ENCODE data around the gene TNFSF9. TPM values are rescaled to one million over a fixed set of nuclear protein-coding genes. Genes with fewer than 3 reads are reported as not detected.

TNFSF9 gene
- total RNA-seq, 1 donor from 2014 or later: 1.6 TPM

DNA sequence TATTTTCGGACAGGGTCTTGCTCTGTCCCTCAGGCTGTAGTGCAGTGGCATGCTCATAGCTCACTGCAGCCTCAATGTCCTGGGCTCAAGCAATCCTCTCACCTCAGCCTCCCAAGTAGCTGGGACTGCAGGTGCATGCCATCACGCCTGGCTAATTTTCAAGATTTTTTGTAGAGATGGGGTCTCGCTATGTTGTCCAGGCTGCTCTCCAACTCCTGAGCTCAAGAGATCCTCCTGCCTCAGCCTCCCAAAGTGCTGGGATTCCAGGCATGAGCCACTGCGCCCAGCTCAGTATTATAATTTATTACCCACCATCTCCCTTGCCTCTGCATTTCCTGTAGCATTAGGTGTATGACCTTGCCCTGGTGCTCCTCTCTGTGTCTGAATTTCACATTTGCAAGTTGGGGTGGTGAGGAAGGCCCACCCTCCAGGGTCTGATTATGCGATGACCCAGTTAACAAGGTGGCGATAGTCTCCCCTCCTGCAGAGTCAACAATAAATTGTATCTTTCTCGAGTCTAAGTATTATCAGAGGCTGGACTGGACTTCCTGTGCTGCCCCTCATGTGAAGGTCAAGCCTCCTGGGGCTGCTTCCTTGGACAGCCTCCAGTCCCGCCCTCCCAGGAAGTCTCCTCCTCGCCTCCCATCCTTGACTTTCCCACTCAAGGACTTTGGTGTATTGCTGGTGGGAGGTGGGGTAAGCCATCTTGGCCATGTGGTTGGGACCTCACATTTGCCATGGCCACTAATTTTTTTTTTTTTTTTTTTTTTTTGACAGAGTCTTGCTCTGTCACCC is 27.2 kb upstream of the TNFSF9 start:
- intact Hi-C loops (cut with micrococcal nuclease): loop anchor here (2.0 to 10.0 kb wide), 3 partner anchors 23 to 79 kb away; partner anchors contain the start of genes DENND1C and KHSRP

DNA sequence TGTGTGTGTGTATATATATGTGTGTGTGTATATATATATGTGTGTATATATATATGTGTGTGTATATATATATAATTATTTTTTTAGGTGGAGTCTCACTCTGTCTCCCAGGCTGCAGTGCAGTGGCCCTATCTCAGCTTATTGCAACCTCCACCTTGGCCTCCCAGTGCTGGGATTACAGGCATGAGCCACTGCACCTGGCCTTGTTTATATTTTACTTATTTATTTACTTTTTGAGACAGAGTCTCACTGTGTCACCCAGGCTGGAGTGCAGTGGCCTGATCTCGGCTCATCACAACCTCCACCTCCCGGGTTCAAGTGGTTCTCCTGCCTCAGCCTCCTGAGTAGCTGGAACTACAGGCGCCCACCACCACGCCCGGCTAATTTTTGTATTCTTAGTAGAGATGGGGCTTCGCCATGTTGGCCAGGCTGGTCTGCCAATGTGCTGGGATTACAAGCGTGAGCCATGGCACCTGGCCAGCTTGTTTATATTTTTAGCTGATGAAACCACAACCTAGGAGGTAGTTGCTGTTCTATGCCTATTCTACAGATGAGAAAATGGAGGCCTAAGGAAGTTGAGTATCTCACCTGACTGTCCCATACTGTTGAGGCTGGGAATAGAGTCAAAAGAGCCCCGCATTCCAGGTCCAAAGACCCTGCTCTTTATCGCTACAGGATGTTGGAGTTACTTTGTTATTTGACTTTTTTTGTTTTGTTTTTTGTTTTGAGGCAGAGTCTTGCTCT is 22.6 kb upstream of the TNFSF9 start:
- intact Hi-C loops (cut with micrococcal nuclease): loop anchor here (10.0 kb wide), 1 partner anchor 83 kb away; the partner anchor contains the start of gene KHSRP

DNA sequence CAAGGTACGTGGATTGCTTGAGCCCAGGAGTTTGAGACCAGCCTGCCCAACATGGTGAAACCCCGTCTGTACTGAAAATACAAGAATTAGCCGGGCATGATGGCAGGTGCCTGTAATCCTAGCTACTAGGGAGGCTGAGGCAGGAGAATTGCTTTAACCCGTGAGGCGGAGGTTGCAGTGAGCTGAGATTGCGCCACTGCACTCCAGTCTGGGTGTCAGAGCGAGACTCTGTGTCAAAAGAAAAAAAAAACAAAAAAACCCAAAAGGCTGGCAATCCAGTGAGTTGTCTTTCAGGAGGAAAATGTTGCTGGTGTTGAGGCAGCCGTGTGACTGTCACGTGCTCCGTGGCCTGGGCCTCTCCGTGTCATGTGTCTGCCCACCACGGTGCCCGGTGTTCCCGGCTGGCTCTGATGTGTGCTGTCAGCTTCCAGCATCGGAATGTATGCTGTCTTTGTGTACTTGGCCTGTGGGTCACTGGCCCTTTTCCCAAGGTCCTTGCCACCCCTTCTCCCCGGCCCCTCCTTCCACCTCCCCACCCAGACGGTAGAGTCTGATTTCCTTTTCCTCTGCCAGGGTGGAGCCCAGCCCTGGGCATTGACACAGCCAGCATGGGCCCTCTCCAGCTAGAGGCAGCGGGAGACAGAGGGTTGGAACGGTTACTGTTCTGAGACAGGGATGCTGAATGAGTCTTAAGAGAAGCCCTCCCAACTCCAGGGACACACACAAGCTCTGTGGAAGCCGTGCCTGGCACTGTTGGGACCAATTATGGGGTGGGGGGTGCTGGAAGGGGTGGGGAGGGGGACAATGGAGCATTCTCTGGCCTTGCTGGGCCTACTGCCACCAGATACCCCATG is 21.5 kb upstream of the TNFSF9 start:
- intact Hi-C loops (cut with micrococcal nuclease): loop anchor here (10.0 kb wide), 1 partner anchor 85 kb away; the partner anchor contains the start of gene KHSRP

DNA sequence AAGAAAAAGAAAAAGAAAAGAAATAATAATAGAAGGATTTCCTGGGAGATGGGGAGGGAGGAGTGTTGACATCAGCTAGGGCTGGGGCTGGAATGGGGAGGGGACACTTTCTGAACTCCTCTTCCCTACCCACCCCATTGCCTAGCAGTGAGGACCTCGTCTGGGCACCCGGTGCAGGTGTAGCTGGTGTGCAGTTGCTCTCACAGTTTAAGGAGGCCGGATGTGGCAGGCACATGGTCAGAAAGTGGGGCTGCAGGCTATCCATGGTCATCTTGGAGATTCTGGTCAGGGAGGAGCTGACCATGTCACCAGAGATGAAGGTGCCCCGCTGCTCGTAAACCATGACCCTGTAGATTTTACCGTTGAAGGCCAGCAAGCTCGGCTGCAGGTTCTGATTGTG is 20.2 kb upstream of the TNFSF9 start:
- intact Hi-C loops (cut with micrococcal nuclease): no loop called here

DNA sequence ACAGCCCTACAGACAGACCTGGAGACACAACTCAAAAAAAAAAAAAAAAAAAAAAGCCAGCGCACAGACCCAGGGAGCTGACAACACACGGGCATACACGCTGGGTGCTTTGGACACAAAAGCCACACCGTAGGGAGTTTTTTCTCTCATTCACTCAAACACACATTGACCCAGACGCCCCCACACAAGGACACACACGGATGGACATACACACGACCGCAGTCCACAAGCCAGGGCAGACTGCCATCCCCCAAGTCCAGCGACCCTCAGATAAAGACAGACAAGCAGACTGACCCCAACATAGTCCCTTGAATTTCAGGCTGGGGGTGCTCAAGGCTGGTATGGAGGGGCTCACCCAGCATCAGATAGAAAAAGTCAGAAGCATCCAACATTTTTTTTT is 16.7 kb upstream of the TNFSF9 start:
- intact Hi-C loops (cut with micrococcal nuclease): no loop called here

DNA sequence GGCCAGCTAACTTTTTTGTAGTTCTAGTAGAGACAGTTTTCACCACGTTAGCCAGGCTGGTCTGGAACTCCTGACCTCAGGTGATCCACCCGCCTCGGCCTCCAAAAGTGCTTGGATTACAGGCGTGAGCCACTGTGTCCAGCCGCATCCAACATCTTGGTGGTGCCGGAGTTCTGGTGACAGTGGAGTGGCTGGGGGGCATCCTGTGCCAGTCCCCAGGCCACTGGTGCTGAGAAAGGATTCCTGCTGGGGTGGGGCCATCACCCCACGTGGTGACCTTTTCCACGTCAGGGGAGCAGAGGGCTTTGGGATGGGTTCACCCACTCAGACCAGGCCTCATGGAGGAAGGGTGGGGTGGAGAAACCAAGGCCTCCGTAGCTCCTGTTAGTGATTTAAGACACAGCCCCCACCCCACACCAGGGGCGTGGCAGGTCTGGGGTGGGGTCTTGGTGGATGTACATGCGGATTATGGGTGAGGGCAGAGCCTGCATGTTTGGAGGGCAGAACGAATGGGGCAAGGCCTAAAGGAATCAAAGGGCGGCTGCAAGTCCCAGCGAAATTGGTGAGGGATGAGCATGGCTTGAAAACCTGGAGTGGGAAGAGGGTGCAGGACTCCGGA is 15.8 kb upstream of the TNFSF9 start:
- intact Hi-C loops (cut with micrococcal nuclease): loop anchor here (5.0 kb wide), 1 partner anchor 157 kb away; the partner anchor contains the start of gene TNFSF14

DNA sequence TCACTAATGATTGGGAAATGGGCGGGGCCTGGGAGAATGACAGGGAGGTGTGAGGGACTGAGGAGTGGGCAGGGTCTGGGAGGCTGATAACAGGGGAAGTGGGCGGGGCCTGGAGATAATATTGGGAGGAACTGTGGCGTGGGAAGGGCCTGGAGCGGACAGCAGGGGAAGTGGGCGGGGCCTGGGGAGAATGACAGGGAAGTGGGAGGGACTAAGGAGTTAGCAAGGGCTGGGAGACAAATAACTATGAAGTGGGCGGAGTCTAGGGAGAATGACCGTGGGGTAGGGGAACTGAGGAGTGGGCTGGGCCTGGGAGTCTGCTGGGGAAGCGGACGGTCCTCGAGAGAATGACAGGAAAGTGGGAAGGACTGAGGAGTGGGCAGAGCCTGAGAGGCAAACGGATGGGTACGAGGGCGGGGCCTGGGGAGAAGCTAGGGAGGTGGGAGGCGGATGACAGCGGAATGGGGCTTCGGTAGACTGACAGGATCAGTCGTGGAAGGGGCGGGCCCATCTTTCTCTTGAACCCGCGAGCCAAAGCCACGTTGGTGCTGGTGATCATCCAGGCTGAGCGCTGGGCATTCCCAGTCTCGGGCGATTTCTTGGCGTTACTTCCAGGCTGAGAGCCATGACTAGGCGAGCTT is 14.7 kb upstream of the TNFSF9 start:
- intact Hi-C loops (cut with micrococcal nuclease): loop anchor here (1.0 to 5.0 kb wide), 2 partner anchors 156 to 251 kb away; partner anchors contain the start of genes SH2D3A and TNFSF14

DNA sequence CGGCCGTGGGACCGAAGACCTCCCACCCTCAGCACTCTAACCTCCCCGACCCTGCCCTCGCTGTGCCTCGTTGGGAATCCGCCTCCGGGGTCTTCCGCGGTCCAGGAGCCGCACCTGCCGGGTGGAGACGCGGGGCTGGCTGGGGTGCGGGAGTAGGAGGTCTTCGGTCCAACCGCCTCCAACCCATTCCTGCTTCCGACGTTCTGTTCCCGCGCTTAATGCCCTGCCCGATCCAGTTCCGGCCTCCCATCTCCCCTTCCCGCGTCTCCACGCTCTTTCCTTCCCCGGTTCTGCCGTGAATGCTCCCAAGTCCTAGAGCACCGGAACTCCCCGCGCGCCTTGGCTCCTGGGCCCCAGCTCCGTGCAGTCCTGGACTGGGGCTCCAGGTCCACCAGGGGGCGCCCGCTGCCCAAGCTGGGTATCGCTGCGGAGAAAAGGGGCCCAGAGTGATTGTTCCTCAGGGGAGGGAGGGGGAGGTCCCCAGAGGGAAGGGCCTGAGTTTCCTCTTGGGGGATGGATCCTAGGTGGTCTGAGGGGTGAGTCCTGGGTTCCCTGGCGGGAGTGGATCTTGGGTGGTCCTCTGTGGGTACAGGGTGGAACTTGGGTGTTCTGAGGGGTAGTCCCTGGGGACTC is 14.1 kb upstream of the TNFSF9 start:
- intact Hi-C loops (cut with micrococcal nuclease): loop anchor here (1.0 to 5.0 kb wide), 5 partner anchors 117 to 347 kb away; partner anchors contain the start of genes GPR108, SH2D3A and TNFSF14

DNA sequence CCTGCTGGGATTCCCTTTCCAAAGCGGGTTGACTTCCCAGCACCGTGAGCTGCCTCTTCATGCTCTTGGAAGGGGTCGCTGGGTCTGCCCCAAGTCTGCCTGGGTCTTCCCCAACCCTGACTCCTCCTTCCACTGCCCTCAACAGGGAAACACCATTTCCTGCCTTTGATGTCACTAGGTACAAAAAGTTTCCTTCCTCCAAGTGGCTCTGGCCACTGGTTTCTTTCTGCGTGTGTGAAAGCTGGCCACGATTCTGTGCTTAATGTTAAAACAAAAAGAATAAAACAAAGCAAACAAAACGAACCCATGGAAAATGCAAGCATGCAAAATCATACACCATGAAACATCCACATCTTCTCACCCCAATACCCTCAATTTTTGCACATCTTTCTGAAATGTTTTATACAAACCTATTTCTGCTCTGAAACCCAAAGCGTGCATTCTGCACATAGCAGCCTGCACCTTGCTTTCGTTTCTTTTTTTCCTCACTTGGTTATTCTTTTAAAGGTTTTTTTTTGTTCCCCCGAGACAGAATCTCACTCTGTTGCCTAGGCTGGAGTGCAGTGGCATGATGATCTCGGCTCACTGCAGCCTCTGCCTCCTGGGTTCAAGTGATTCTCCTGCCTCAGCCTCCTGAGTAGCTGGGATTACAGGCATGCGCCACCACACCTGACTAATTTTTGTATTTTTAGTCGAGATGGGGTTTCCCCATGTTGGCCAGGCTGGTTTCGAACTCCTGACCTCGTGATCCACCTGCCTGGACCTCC is 12.5 kb upstream of the TNFSF9 start:
- intact Hi-C loops (cut with micrococcal nuclease): loop anchor here (2.0 to 5.0 kb wide), 3 partner anchors 38 to 154 kb away; partner anchors contain the start of genes CD70 and TNFSF14

DNA sequence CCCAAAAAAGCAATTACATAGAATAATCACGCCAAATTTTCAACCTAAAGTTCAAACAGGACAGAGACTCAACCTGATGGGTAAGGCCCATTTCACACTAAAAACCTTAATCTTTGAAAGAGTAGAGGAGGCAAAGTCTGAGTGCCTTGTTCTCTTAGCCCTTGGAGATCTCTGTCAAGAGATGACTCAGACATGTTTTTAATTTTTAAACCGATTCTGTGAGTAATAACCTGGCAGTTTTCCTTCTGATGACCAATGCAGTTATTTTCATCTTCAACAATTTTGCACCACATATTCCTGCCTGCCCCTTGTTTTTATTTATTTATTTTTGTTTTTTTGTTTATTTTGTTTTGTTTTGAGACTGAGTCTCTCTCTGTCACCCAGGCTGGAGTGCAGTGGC is 11.5 kb upstream of the TNFSF9 start:
- intact Hi-C loops (cut with micrococcal nuclease): loop anchor here (2.0 to 5.0 kb wide), 3 partner anchors 38 to 153 kb away; partner anchors contain the start of genes CD70 and TNFSF14

DNA sequence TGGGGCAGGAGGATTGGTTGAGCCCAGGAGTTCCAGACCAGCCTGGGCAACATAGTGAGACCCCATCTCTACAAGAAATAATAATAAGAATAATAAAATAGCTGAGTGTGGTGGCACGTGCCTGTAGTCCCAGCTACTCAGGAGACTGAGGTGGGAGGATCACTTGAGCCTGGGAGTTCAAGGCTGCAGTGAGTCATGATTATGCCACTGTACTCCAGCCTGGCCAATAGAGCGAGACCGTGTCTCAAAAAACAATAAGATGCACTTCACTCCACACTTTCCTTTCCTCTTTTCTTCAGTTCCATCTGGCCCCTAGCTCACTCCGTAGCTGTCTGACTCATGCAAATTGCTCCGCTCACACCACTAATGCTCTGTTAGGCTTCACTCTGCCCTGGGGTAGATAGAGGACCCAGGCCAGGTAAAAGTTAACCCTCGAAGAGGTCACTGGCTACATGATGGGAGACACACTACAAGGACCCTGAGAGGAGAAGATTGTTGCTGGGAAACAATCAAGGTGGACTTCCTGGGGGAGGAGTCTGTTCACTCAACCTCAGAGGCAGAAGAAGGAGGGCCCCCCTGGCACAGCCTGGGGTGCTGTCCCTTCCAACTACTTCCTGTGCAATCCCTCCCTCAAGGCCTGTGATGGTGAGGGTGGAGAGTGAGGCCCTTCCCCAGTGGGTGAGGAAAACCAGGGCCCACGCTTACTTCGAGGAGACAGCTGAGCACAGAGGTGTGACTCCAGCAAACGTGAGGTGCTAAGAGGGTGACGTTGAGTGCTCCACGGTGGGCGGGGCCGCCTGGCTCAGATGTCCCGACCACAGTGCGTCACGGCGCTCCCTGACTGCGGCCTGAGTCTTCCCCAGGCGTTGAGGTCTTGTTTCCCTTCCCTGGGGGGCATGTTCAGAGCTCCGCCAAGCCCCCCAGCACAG is 8.8 kb upstream of the TNFSF9 start:
- intact Hi-C loops (cut with micrococcal nuclease): no loop called here

DNA sequence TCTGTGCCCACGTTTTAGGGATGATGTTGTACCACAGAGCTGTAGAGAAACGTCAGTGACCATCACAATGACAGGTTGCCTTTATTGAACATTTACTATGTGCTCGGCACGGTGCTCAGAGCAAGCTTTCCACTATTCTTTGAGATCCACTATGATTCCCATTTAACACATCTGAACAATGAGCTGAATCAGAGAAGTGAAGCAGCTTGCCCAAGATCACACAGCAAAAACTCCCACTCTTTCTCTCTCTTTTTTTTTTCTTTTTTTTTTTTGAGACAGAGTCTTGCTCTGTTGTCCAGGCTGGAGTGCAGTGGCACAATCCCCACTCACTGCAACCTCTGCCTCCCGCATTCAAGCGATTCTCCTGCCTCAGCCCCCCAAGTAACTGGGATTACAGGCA is 8.1 kb upstream of the TNFSF9 start:
- intact Hi-C loops (cut with micrococcal nuclease): no loop called here

DNA sequence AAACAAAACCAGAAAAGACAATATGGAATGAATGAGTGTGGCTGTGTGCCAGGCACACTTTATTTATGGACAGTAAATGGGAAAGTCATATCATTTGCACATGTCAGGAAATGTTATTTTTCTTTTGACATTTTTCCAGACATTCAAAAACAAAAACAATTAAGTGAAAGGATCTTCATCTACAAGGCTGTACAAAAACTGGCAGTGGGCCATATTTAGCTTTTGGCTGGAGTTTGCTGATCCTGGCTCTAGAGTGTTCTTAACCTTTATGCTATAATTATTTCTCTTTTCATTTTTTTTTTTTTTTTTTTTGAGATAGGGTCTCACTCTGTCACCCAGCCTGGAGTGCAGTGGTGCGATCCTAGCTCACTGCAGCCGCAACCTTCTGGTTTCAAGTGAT is 6.5 kb upstream of the TNFSF9 start:
- intact Hi-C loops (cut with micrococcal nuclease): no loop called here

DNA sequence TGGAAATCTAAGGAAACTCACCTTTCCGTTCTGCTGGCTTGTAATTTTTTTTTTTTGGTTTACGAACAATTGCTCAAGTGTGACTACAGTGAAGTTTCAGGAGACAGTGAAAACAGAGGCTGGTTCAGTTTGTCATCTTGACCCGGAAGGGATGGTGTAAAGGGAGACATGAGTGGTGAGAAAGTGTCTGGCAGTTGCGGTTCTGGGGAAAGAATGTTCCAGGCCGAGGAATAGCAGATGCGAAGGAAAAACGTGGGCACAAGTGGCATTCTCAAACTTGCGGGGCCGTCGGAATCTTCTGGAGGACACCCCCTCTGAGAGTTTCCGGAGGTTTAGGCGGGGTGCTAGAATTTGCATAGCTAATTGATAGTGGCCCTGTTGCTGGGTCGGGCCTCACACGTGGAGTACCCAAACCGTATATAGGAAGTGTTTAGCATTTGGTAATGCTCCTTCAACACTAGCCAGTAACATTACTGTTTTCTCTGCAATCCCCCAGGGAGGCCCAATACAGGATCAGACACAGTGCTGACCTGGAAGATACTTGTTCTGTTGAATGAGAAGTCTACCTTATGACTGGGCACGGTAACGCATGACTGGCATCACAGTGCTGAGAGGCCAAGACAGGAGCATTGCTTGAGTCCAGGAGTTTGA is 2.8 kb upstream of the TNFSF9 start:
- intact Hi-C loops (cut with micrococcal nuclease): no loop called here

DNA sequence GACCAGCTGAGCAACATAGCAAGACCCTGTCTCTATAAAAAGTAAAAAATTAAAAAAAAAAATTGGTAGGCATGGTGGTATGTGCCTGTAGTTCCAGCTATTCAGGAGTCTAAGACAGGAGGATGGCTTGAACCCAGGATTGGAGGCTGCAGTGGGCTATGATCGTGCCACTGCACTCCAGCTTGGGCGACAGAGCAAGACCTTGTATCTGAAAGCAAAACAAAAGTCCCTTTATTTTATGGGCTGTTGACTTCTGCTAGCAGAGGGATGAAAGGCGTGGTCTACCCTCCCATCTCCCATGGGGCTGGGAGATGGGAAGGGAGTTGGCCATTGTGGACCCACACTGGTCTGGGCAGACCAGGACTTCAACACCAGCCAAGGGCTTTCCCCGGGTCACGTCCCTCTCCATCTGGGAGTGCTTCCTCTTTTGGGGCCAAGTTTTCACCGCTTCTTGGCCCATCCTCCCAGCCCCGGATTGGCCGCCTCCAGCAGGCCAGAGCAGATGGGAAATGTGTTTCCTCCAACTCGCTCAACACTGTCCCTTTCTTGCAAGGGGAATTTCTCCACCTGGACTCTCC is 2.2 kb upstream of the TNFSF9 start:
- intact Hi-C loops (cut with micrococcal nuclease): no loop called here

DNA sequence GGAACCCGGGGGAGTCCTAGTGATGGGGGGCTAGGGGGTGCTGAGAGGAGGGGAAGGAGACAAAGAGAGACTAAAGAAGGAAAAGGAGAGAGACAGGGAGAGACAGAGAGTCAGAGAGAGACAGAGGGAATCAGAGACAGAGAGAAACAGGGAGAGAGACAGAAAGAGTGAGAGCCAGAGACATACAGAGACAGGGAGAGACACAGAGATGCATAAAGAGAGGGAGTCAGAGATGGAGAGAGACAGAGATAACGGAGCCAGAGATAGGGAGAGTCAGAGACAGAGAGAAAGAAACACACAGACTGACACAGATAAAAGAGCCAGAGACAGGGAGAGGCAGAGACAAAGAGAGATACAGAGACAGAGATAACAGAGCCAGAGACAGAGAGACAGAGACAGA is 1.5 kb upstream of the TNFSF9 start:
- intact Hi-C loops (cut with micrococcal nuclease): no loop called here

DNA sequence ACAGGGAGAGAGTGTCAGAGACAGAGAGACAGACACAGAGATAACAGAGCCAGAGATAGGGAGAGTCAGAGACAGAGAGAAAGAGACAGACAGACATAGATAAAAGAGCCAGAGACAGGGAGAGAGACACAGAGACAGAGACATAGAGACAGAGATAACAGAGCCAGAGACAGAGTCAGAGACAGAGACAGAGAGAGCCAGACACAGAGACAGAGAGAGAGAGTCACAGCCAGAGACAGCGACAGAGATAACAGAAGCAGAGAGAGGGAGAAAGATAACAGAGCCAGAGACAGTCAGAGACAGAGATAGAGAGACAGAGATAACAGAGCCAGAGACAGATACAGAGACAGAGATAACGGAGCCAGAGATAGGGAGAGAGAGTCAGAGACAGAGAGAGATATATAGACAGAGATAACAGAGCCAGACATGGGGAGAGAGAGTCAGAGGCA is 865 bp upstream of the TNFSF9 start:
- intact Hi-C loops (cut with micrococcal nuclease): loop anchor here (5.0 kb wide), 2 partner anchors 207 to 332 kb away; partner anchors contain the start of genes GPR108 and TRIP10

All from T-helper 2 cell treated with Interferon-gamma antibody and Interleukin-4, amounts not matched to agents 100 ng/mL and 5 ng/mL, for 36 hours (primary cell).